Measurements from ENCODE around the gene PWP2.
"Not testable (repeated sequence)": the region's sequence is repeated elsewhere in the genome, so short reads cannot be mapped to it uniquely, and the experiment has no call there.

The PWP2 gene

GRCh38 chr21:44083631-44084291 lies 23.4 kb upstream of the PWP2 start:
- peak; percentile 71 for DNase-seq

- peak; percentile 30 for DNase-seq
Observed at GRCh38 chr21:44084496-44085241, 22.5 kb upstream of the PWP2 start.

GRCh38 chr21:44085491-44086321 lies 21.5 kb upstream of the PWP2 start:
- DNase-seq = no peak

GRCh38 chr21:44086636-44087425 lies 20.4 kb upstream of the PWP2 start:
- DNase-seq = no peak

DNA sequence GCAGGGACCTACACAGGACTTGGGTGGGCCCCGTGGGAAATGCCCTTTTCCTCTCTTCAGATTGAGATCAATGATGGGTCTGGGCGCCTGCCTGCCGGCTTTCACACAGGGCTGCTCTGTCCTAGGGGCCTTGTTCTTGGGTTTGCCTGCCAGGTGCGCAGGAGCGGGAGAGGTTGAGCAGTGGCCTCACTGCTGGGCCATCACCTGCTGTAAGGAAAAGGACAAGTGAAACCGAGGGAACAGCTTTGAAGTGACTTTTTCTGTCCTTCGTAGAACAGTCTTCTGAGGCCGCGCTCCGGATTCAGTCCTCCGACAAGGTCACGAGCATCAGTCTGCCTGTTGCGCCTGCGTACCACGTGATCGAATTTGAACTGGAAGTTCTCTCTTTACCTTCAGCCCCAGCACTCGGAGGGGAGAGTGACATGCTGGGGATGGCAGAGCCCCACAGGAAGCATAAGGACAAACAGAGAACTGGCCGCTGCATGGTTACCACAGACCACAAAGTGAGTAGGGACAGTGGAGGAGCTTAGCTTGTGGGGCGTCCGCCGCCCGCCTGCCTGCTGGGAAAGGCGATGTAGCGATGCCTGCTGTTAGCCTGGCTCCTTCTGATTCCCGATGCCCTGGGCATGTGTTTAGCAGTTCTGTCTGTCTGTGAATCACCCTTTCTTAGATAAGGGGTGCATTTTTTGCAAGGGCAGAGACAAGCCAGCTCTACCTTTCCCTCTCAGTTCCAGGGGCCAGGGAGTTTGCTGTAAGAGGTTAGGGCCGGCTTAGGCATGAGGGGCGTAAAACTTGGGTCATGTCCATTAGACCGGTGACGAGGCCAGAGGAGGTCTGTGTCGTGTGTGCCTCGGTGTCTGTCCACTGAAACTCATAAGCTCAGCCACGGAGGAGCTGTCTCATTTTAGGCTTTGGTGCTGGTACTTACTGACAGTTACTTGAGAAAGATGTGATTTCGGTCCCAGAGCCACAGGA lies 19.5 kb upstream of the PWP2 start:
- DNase-seq = peak; percentile 42

- DNase-seq = no peak
Observed at GRCh38 chr21:44088401-44088780, 18.8 kb upstream of the PWP2 start.

- peak; percentile 71 for DNase-seq
Observed at GRCh38 chr21:44089001-44089911, 17.9 kb upstream of the PWP2 start.

GRCh38 chr21:44090325-44090724 lies 16.9 kb upstream of the PWP2 start:
- peak; percentile 66 for DNase-seq

DNA sequence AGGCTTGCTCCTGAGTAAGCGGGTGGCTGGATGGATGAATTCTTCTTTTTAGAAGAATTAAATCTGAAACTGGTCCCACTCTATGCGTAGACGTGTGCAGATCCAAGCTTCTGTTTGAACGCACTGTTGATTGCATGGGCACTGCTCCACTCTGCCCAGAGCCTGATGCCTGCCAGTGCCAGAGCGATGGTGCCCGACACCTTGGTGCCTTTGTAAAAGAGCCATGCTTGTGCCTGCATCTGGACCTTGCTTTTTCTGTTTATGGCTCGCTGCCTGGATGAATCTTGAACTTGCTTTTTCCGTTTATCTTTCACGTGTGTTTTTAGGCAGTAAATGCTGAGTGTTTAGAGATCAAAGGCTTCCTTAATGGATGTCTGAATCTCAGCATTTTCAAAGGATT lies 15.0 kb upstream of the PWP2 start:
- DNase-seq = no peak

- no peak for DNase-seq
Observed at GRCh38 chr21:44093761-44094160, 13.4 kb upstream of the PWP2 start.

GRCh38 chr21:44094832-44095231 lies 12.4 kb upstream of the PWP2 start:
- no peak for DNase-seq

DNA sequence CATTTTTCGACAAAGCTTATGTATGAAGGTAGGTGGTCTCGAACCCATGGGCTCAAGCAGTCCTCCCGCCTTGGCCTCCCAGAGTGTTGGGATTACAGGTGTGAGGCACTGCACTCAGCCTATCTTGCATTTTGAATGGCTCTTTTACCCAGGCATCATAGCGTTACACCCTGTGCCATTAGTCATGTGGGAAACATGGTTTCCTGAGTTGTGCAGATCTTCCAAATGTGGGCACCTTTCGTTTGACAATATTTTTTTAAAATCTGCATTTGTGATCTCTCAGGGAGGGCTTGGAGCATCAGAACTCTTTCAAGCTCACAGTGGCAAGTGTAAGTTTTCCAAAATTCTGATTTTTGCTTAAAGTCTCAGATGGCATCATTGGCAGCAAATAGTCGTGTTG lies 8.7 kb upstream of the PWP2 start:
- not testable (repeated sequence) for DNase-seq

DNA sequence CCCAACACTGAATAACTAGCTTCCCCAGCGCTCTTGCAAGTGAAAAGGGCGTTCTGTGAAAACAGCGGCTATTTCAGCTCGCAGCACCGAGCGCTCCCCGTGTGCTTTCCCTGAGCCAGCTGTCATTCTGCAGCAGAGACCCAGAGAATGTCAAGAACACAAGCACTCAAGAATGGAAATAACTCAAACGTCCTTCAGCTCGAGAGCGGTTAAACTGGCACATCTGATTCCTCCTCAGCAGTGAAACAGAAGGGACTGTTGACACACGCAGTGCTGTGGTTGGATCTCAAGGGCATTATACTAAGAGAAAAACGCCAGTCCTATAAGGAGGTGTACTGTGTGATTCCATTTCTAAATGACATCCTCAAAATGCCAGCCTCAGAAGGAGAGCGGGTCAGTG lies 8.2 kb upstream of the PWP2 start:
- not testable (repeated sequence) for DNase-seq

- DNase-seq = not testable (repeated sequence)
Observed at GRCh38 chr21:44107589-44107988, 390 bp downstream of the PWP2 start.

DNA sequence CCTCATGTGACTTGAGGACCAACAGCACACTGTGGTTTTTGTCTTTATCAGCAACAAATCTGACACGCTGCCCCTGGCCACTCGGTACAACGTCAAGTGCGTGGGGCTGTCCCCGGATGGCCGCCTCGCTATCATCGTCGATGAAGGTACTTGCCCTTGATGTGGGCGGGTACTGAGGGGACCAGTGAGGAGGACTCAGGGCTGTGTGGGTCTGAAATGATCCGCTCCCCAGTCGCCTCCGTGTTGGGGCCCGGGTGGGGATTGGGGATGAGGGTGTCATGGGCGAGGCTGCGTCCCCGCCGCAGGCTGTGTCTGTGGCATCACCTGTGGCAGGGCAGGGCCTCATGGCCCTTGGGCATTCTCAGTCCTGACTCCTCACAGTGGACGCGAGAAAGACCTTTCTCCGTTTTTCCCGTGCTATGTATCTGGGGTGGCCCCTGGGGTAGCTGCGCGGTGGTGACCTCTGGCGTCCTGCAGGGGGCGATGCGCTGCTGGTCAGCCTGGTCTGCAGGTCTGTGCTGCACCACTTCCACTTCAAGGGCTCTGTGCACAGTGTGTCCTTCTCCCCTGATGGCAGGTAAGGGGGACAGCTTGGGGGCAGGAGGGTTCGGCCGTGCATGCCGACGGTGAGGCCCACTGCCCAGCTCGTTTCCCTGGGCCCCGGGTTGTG lies 6.6 kb downstream of the PWP2 start:
- not testable (repeated sequence) for DNase-seq

DNA sequence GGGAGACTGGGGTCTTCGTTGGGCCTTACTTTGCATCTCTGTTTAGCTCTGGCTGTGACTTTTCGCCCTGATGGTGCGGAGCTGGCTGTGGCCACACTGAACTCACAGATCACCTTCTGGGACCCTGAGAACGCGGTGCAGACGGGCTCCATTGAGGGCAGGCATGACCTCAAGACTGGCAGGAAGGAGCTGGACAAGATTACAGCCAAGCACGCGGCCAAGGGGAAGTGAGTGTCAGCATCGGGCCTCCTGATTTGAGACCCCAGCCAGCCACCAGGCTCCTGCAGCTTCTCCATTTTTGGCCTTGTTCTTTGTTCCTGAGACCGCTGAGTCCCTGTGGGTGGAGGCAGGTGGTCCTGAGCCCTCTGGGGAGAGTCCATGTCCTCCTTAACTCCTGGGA lies 14.9 kb downstream of the PWP2 start:
- not testable (repeated sequence) for DNase-seq

DNA sequence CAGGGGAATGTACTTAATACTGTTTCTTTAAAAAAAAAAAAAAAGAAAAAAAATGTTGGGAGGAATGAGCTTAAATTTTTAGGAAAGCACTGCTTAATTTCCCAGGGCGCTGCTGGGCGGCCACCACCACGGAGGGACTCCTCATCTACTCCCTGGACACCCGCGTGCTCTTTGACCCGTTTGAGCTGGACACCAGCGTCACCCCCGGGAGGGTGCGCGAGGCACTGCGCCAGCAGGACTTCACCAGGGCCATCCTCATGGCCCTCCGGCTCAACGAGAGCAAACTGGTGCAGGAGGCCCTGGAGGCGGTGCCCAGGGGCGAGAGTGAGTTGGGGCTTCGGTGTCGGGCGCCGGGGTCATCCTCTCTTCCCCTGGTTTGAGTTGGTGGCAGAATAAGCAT lies 20.6 kb downstream of the PWP2 start:
- DNase-seq = not testable (repeated sequence)

- DNase-seq = not testable (repeated sequence)
Observed at GRCh38 chr21:44133715-44134057, 26.5 kb downstream of the PWP2 start.

- not testable (repeated sequence) for DNase-seq
Observed at GRCh38 chr21:44134732-44135131, 27.5 kb downstream of the PWP2 start.

DNA sequence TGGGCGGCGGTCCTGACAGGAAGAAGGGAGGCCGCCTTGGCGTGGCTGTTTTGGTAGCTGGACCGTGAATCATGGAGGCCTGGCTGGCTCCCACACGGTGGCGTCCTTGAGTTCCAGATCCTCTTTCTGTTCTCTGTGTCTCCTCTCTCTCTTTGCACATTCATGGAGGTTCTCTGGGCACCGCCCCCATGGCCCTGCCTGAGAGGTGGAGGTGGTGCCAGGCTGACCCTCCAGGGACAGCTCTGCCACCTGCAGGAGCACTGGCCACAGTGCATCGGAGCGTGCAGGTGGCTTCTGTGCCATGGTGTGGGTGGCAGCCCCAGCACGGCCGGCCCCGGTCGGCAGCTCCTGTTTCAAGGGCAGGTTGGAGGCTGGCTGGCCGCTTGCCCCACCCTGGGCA lies 30.8 kb downstream of the PWP2 start:
- peak; percentile 63 for DNase-seq
